HL-60 (cell line): Measurements from ENCODE around the gene ABCC8.

Experiments
- DNase-seq, 2 experiments: peaks; one replicate each; pipeline ENCODE4 v3.0.0-alpha.2; 2010 to 2020; ENCODE audit warnings: low read depth in 1 of 2, low spot score in 1 of 2
- H3K27ac ChIP-seq: fragments of 250-450 bp; sonication (Bioruptor Pico); replicated peaks from 2 replicates; pipeline ENCODE4 v1.5.1; 2020; ENCODE audit warnings: mild to moderate bottlenecking, moderate library complexity
- H3K27me3 ChIP-seq: fragments of 250-450 bp; sonication (Bioruptor Pico); 2 replicates; pipeline ENCODE4 v1.5.1; 2021; ENCODE audit warnings: mild to moderate bottlenecking, moderate library complexity; ENCODE audit not compliant: insufficient read depth, poor library complexity, severe bottlenecking
- H3K4me3 ChIP-seq: replicated peaks from 2 replicates; pipeline ENCODE4 v1.5.1; 2011; ENCODE audit warnings: mild to moderate bottlenecking, control low read depth, low read length; ENCODE audit not compliant: insufficient read depth
- CTCF ChIP-seq: IDR thresholded peaks from one replicate; pipeline ENCODE4 v1.5.1; 2011; ENCODE audit warnings: low read length, control low read depth, inconsistent platforms; ENCODE audit not compliant: insufficient read depth
- GABPA ChIP-seq: IDR thresholded peaks from 2 replicates; pipeline ENCODE4 v1.6.1; 2012; ENCODE audit warnings: low read depth
- POLR2AphosphoS5 ChIP-seq: IDR thresholded peaks from 2 replicates; pipeline ENCODE4 v1.6.1; 2012; ENCODE audit warnings: low read depth
- SPI1 ChIP-seq: IDR thresholded peaks from 2 replicates; pipeline ENCODE4 v1.6.1; 2012; ENCODE audit warnings: low read depth, mild to moderate bottlenecking, borderline replicate concordance
- TF ChIP-seq, protein P1 (sequence below): IDR thresholded peaks from 2 replicates; pipeline ENCODE4 v1.6.1; 2012; ENCODE audit warnings: low read depth; ENCODE audit not compliant: insufficient replicate concordance

Gene ABCC8

DNA sequence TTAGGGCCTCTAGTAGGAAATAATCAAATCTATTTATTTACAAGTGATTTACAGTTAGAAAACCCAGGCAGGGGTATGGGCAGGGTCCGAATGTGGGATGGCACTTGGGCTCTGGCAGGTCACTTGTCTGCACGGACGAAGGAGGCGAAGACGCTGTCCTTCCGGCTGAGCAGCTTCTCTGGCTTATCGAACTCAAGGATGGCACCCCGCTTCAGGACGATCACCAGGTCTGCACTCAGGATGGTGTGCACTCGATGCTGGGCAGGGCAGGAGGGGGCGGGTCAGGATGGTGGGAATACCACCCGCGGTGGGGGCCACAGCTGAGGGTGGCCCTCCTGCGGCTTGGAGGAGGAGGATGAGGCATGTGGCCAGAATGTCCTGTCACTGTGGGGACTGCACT is 83.8 kb downstream of the ABCC8 start:
- H3K4me3 ChIP-seq, result no peak overlapping the region
- peaks cover 2% of the 10 kb centered on the region for H3K27me3 ChIP-seq
- TF ChIP-seq, protein P1, sequence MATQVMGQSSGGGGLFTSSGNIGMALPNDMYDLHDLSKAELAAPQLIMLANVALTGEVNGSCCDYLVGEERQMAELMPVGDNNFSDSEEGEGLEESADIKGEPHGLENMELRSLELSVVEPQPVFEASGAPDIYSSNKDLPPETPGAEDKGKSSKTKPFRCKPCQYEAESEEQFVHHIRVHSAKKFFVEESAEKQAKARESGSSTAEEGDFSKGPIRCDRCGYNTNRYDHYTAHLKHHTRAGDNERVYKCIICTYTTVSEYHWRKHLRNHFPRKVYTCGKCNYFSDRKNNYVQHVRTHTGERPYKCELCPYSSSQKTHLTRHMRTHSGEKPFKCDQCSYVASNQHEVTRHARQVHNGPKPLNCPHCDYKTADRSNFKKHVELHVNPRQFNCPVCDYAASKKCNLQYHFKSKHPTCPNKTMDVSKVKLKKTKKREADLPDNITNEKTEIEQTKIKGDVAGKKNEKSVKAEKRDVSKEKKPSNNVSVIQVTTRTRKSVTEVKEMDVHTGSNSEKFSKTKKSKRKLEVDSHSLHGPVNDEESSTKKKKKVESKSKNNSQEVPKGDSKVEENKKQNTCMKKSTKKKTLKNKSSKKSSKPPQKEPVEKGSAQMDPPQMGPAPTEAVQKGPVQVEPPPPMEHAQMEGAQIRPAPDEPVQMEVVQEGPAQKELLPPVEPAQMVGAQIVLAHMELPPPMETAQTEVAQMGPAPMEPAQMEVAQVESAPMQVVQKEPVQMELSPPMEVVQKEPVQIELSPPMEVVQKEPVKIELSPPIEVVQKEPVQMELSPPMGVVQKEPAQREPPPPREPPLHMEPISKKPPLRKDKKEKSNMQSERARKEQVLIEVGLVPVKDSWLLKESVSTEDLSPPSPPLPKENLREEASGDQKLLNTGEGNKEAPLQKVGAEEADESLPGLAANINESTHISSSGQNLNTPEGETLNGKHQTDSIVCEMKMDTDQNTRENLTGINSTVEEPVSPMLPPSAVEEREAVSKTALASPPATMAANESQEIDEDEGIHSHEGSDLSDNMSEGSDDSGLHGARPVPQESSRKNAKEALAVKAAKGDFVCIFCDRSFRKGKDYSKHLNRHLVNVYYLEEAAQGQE, result no peak
- TF ChIP-seq GABPA, result no peak
- no peak for TF ChIP-seq SPI1
- TF ChIP-seq CTCF, result no peak
- no peak for TF ChIP-seq POLR2AphosphoS5
- DNase-seq, result no peak
- no peak overlapping the region for H3K27ac ChIP-seq

- TF ChIP-seq GABPA, result no peak
- no peak for TF ChIP-seq SPI1
- TF ChIP-seq POLR2AphosphoS5, result no peak
- TF ChIP-seq CTCF, result no peak
- TF ChIP-seq, protein P1, result no peak
- Histone ChIP-seq H3K27ac (no peak overlapping the region), H3K4me3 (no peak overlapping the region), H3K27me3 (peaks cover 2% of the 10 kb centered on the region)
- no peak for DNase-seq
Observed at GRCh38 chr11:17391493-17392355, 84.9 kb downstream of the ABCC8 start.

GRCh38 chr11:17389957-17390649 is 86.5 kb downstream of the ABCC8 start:
- Histone ChIP-seq H3K4me3 (no peak overlapping the region), H3K27me3 (peaks cover 2% of the 10 kb centered on the region), H3K27ac (no peak overlapping the region)
- no peak for DNase-seq
- TF ChIP-seq SPI1 (no peak), GABPA (no peak), CTCF (no peak), POLR2AphosphoS5 (no peak)
- TF ChIP-seq, protein P1, result no peak
